Measurements from ENCODE around the gene PI4K2A. TPM values are rescaled to one million over a fixed set of nuclear protein-coding genes. Genes with fewer than 3 reads are reported as not detected.
"Not testable (repeated sequence)": the region's sequence is repeated elsewhere in the genome, so short reads cannot be mapped to it uniquely, and the experiment has no call there.

Gene PI4K2A
- total RNA-seq, 1 donor from 2014 or later: 18.0 TPM

GRCh38 chr10:97628228-97628627, 12.2 kb upstream of the PI4K2A start:
- DNase-seq (ENCODE audit: low spot score): no peak
- intact Hi-C loops (cut with DNase I): no loop called here

DNA sequence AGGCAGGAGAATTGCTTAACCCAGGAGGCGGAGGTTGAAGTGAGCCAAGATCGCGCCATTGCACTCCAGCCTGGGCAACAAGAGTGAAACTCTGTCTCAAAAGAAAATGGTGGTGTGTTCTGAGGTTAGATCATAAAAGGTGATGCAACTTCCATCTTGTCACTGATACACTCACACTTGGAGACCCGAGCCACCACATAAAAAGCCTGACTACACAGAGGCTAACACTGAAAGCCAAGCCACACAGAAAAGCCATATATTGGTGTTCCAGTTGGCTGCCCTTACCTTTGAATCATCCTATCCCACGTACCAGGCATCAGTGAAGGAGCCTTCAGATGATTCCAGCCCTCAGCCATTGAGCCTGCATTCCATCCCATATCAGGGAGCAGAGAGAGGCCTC, 11.2 kb upstream of the PI4K2A start:
- DNase-seq (ENCODE audit: low spot score): no peak
- intact Hi-C loops (cut with DNase I): no loop called here

DNA sequence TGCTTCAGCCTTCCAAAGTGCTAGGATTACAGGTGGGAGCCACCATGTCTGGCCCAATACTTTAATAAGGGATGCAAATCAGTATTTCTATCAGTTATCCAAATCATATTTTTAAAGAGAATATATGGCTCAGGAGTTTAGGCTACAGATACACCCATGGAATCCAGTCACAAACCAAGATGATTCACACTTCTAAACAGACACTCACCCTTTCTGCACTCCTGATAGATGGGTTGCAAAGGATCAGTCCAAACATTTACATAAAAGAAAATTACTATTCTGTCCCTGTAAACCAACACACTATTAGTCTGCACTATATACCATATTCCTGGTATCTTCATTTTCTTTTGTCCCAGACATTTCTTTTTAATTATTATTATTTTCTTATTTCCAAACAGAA, 9.4 kb upstream of the PI4K2A start:
- intact Hi-C loops (cut with DNase I): loop anchor here (10.0 kb wide), 1 partner anchor 54 kb away; the partner anchor contains the start of gene AVPI1
- no peak for DNase-seq (ENCODE audit: low spot score)

DNA sequence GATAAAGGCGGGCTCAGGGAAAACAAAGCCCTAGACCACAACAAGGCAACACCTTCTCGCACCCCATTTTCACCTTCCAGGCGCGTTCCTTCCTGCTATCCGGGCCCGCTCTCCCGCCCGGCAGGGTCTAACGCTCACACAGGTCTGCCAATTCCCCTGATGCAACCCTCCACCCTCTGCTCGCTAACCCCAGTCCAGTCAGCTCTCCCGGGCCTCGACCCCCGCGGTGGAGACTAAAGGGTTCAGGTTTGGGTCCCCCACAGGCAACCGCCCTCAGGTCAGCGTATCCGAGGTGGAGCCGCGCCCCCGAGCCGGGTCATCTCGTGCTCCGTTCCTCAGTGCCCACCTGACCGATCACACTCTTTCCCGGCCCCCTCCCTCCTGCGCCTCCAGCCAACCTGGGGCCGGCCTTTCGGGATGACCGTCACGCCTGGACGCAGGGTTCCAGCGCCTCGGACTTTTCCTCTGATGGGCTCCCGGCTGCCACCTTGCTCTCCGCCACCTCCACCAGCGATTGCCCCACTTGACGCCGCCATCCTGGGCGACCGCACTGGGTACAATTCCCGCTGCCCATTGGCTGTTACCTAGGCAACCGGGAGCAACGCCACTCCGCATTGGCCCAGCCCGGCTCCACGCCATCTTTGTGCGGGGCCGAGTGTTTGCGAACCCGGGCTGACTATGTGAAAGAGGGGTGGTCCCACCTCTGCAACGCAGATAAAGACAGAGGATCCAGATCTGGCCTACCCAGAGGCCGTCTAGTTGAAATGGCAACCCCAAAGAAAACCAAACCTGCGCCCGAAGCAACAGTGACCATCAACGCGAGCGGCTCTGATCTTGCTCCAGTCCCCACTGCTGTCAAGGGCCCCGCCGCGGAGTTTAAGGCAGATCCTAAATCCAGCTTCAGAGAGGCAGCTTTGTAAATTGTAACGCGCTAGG, 7.3 kb upstream of the PI4K2A start, which contains the start of gene MORN4:
Gene MORN4 (minus strand): TSS at position 552 of the 936 bp plus-strand sequence. CDS start 13,847 bp downstream, outside the sequence.
- intact Hi-C loops (cut with DNase I): loop anchor here (10.0 kb wide), 1 partner anchor 52 kb away; the partner anchor contains the start of gene AVPI1
- peak; percentile 94 for DNase-seq (ENCODE audit: low spot score)

DNA sequence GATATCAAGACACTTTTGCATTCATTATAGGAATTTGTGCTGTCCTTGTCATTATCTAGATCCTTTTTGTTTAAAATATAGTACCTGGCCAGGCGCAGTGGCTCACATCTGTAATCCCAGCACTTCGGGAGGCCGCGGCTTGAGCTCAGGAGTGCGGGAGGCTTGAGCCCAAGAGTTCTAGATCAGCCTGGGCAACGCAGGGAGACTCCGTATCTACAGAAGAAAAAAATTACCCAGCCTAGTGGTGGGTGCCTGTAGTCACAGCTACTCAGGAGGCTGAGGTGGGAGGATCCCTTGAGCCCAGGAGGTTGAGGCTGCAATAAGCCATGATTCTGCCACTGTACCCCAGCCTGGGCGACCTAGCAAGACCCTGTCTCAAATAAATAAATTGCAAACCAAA, 6.5 kb upstream of the PI4K2A start:
- no peak for DNase-seq (ENCODE audit: low spot score)
- intact Hi-C loops (cut with DNase I): loop anchor here (10.0 kb wide), 1 partner anchor 51 kb away; the partner anchor contains the start of gene AVPI1

DNA sequence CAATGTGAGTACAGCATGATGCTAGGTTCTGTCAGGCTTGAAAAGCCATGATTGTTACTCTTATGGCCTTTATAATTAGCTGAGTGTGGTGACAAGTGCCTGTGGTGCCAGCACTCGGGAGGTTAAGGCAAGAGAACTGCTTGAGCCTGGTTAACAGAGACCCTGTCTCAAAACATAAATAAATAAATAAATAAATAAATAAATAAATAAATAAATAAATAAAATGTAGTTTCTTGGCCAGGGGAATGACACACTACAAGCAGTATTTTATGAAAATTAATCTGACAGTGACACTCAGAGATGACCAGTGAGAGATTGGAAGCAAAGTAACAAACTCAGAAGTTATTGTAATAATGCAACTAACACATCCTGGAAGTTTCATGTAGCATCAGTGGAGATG, 4.9 kb upstream of the PI4K2A start:
- no peak for DNase-seq (ENCODE audit: low spot score)
- intact Hi-C loops (cut with DNase I): loop anchor here (10.0 kb wide), 1 partner anchor 49 kb away; the partner anchor contains the start of gene AVPI1

- DNase-seq (ENCODE audit: low spot score): not testable (repeated sequence)
- intact Hi-C loops (cut with DNase I): loop anchor here (10.0 kb wide), 1 partner anchor 46 kb away; the partner anchor contains the start of gene AVPI1
Observed at GRCh38 chr10:97639090-97639489, 1.4 kb upstream of the PI4K2A start.

- DNase-seq (ENCODE audit: low spot score): no peak
- intact Hi-C loops (cut with DNase I): no loop called here
Observed at GRCh38 chr10:97640868-97641811, 669 bp downstream of the PI4K2A start.

GRCh38 chr10:97642471-97643159, 2.1 kb downstream of the PI4K2A start:
- DNase-seq (ENCODE audit: low spot score); intact Hi-C loops (cut with DNase I): not testable (repeated sequence)

DNA sequence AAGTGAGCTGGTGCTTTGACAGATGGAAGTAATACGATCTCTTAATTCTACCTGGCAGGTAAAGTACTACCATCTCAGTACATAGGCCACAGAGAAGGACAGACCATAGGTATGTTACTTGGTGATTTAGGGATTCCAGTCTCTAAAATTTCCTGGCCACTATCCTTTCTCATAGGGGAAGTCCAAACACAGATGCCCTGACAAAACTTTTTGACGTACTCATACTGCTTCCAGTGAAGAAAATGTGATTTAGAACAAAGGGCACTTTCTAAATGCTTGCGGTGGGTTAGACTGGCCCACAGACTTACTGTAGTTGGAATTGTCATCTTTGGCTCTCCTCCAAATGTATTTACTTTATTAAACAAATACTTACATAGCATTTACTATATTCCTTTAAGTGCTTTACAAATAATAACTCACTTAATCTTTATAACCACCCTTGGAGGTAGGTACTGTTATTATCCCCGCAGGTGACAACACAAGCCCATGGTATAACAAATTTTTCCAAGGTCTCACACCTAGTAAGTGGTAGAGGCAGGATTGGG, 3.0 kb downstream of the PI4K2A start:
- intact Hi-C loops (cut with DNase I): no loop called here
- DNase-seq (ENCODE audit: low spot score): no peak

DNA sequence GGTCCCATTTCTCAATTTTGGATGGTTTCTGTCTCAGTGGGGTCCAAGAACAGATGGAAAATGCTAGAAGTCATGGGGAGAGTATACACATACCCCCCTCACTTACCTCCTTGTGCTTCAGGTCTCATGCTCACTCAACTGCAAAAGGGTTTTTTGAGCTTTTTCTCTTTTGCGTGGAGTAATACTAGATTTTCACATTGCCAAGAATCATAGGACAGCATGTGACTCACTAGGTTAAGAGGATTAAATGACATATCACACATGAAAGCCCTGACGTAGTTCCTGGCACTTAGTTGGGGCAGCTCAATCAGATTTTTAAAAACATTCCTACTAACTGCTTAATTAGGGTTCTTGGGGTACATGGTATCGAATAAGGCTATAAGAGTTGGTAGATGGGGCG, 4.5 kb downstream of the PI4K2A start:
- intact Hi-C loops (cut with DNase I): no loop called here
- no peak for DNase-seq (ENCODE audit: low spot score)

DNA sequence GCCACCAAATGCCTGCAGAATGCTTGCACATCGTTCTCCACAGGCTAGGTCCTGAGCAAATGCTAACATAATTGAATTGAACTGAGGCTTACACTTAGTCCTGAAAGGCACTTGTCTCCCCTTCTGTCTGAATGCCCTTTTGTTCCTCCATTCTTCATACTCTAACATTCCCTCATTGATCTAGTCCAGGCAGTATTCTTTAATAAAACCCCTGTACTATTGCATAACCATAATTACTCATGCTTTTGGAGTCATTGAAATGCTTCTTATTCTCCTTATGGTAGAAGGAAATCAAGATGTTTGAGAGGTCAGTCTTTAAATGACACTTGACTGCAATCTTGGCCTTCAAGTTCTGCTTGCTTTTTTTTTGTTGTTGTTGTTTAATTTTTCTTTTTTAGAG, 7.1 kb downstream of the PI4K2A start:
- DNase-seq (ENCODE audit: low spot score): no peak
- intact Hi-C loops (cut with DNase I): no loop called here

GRCh38 chr10:97648562-97649404, 8.3 kb downstream of the PI4K2A start:
- intact Hi-C loops (cut with DNase I): no loop called here
- no peak for DNase-seq (ENCODE audit: low spot score)

DNA sequence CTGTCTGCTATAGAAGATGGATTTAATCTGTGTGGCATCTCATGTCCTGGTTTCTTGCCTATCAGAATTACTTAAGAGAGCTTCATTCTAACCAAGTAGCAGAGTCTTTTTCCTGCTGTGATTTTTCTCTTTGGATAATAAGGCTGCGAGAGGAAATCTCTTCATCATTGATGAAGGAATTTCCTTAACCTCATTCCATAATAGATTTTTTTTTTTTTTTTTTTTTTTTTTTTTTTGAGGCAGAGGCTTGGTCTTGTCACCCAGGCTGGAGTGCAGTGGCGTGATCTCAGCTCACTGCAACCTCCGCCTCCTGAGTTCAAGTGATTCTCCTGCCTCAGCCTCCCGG, 8.9 kb downstream of the PI4K2A start:
- not testable (repeated sequence) for DNase-seq (ENCODE audit: low spot score)

GRCh38 chr10:97650726-97651125, 10.3 kb downstream of the PI4K2A start:
- intact Hi-C loops (cut with DNase I): no loop called here
- no peak for DNase-seq (ENCODE audit: low spot score)

More for the DNA sequence above, 8.9 kb downstream of the PI4K2A start:
- intact Hi-C loops (cut with DNase I): not testable (repeated sequence)

GRCh38 chr10:97651773-97652172, 11.3 kb downstream of the PI4K2A start:
- intact Hi-C loops (cut with DNase I): no loop called here
- DNase-seq (ENCODE audit: low spot score): no peak

- intact Hi-C loops (cut with DNase I): no loop called here
- no peak for DNase-seq (ENCODE audit: low spot score)
Observed at GRCh38 chr10:97656777-97657176, 16.3 kb downstream of the PI4K2A start.

DNA sequence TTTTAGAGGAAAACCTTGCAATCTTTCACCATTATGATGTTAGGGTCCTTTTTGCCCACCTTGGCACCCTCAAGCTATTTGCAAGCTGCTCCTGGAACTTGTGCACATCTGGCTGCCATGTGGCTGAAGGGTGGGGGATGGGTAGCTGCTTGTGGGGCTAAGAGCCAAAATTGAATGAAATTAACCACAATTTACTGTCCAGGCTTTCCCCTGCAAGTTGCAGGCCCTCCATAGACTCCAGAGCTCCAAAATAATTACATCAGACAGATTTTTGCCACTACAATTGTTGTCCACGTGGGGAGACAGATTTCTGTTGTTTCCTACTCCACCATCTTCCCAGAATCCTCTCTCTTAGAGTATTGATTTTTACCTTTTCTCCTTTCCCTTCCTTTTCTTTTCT, 19.1 kb downstream of the PI4K2A start:
- DNase-seq (ENCODE audit: low spot score): no peak
- intact Hi-C loops (cut with DNase I): no loop called here

All from cardiac septum (tissue), 1 donor.